AG04450 (cell line): ENCODE data around the gene ZFP36. TPM values are rescaled to one million over a fixed set of nuclear protein-coding genes. Genes with fewer than 3 reads are reported as not detected.

Source experiments
- CTCF ChIA-PET: fragments of 300-600, 350-600 bp; formaldehyde crosslinking; extraction: SDS; loops from one replicate; lab custom pipeline; 2022; ENCODE audit warnings: antibody characterized with exemption, inconsistent platforms; lab: Charles Lee
- POLR2A ChIA-PET: fragments of 350-600 bp; formaldehyde crosslinking; extraction: SDS; loops from one replicate; lab custom pipeline; 2021; ENCODE audit warnings: antibody characterized with exemption, inconsistent platforms; lab: Yijun Ruan, JAX
- DNase-seq: peaks from one replicate; pipeline ENCODE4 v3.0.0-alpha.2; 2011; ENCODE audit warnings: low read depth, low spot score
- H3K27ac ChIP-seq: one replicate; pipeline ENCODE4 v1.5.1; 2012; ENCODE audit warnings: low read depth, low read length, control low read depth
- H3K27me3 ChIP-seq: one replicate; pipeline ENCODE4 v1.6.0; 2012; ENCODE audit warnings: low read length; ENCODE audit not compliant: control insufficient read depth, insufficient read depth
- H3K4me3 ChIP-seq: 2 replicates; pipeline ENCODE4 v1.5.1; 2011; ENCODE audit warnings: mild to moderate bottlenecking, low read depth, low read length, control low read depth
- H3K9me3 ChIP-seq: 2 replicates; pipeline ENCODE4 v1.5.1; 2012; ENCODE audit warnings: low read length; ENCODE audit not compliant: control insufficient read depth, insufficient read depth
- polyA plus RNA-seq: library from polyadenylated mRNA; depleted of rRNA; stranded (reverse); fragments of >200 nt; gene quantifications from 2 replicates; pipeline ENCODE4 v1.2.3, GENCODE V29; 2011
- TF ChIP-seq, protein P1 (sequence below): IDR thresholded peaks from 2 replicates; pipeline ENCODE4 v1.5.1; 2011; ENCODE audit warnings: low read depth, low read length, control low read depth, inconsistent platforms

Gene ZFP36
- polyA plus RNA-seq, 1 experiment: 4.1 TPM

DNA sequence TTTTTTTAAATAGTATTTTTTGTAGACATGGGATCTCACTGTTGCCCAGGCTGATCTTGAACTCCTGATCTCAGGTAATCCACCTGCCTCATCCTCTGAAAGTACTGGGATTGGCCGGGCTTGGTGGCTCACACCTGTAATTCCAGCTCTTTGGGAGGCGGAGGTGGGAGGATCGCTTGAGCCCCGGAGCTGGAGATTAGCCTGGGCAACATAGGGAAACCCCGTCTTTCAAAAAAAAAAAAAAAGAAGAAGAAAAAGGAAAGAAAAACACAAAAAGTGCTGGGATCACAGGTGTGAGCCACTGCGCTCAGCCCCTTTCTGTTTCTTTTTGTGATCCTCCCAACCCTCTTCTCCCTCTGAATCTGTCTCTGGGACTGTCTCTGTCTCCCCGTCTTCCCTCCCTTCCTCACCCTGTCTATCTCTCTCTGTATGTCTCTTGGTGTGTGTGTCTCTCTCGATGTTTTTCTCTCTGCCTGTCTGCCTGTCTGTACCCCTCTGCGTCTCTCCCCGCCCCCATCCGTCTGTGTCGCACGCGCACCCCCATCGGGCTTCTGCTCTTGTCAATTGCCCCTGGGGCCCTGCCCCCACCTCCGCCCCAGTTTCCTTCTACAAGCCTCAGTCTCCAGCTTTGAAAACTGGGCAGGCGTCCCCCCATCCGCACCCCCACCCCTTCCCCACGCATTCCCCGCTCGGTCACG is 540 bp upstream of the ZFP36 start:
- Histone ChIP-seq H3K4me3 (peak overlapping the region; percentile 93), H3K27me3 (no peaks in the 10 kb centered on the region), H3K9me3 (peaks cover 8% of the 10 kb centered on the region; the same call in 1 of the 2 replicates), H3K27ac (peak overlapping the region; percentile 39)
- DNase-seq: no peak
- ChIA-PET POLR2A (interaction anchor here (0.6 to 3.8 kb wide), 7 partner anchors 8 to 1813 kb away, joined by 3 to 27 read pairs (median 4); partner anchors contain the start of genes AXL, MED29, PAF1 and RPS16), CTCF (interaction anchor here (1.1 kb wide), 1 partner anchor 9 kb away, joined by 4 read pairs; no protein-coding TSS in a partner anchor)
- TF ChIP-seq, protein P1, sequence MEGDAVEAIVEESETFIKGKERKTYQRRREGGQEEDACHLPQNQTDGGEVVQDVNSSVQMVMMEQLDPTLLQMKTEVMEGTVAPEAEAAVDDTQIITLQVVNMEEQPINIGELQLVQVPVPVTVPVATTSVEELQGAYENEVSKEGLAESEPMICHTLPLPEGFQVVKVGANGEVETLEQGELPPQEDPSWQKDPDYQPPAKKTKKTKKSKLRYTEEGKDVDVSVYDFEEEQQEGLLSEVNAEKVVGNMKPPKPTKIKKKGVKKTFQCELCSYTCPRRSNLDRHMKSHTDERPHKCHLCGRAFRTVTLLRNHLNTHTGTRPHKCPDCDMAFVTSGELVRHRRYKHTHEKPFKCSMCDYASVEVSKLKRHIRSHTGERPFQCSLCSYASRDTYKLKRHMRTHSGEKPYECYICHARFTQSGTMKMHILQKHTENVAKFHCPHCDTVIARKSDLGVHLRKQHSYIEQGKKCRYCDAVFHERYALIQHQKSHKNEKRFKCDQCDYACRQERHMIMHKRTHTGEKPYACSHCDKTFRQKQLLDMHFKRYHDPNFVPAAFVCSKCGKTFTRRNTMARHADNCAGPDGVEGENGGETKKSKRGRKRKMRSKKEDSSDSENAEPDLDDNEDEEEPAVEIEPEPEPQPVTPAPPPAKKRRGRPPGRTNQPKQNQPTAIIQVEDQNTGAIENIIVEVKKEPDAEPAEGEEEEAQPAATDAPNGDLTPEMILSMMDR: no peak

DNA sequence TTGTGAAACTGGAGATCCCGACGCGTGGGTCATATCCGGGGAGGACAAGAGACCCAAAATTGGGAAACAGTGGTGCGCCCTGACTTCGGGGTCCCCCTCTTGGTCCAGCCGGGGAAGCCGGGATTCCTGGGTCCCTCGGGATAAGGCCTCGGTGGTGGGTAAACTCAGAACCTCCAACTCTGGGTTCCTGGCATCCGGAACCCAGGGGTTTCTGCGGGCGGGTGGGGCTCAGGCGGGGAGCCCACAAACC is 688 bp downstream of the ZFP36 start:
- H3K9me3 ChIP-seq: peaks cover 8% of the 10 kb centered on the region; the same call in 1 of the 2 replicates
- POLR2A ChIA-PET: interaction anchor here (3.7 to 3.8 kb wide), 3 partner anchors 9 to 29 kb away, joined by 20 to 27 read pairs (median 22); partner anchors contain the start of genes MED29, PAF1 and RPS16
- H3K27ac ChIP-seq: peak overlapping the region; percentile 81
- DNase-seq: no peak
- no peaks in the 10 kb centered on the region for H3K27me3 ChIP-seq
- CTCF ChIA-PET: interaction anchor here (2.7 kb wide), 1 partner anchor 9 kb away, joined by 12 read pairs; no protein-coding TSS in a partner anchor
- TF ChIP-seq, protein P1: no peak
- H3K4me3 ChIP-seq: peak overlapping the region; percentile 93

DNA sequence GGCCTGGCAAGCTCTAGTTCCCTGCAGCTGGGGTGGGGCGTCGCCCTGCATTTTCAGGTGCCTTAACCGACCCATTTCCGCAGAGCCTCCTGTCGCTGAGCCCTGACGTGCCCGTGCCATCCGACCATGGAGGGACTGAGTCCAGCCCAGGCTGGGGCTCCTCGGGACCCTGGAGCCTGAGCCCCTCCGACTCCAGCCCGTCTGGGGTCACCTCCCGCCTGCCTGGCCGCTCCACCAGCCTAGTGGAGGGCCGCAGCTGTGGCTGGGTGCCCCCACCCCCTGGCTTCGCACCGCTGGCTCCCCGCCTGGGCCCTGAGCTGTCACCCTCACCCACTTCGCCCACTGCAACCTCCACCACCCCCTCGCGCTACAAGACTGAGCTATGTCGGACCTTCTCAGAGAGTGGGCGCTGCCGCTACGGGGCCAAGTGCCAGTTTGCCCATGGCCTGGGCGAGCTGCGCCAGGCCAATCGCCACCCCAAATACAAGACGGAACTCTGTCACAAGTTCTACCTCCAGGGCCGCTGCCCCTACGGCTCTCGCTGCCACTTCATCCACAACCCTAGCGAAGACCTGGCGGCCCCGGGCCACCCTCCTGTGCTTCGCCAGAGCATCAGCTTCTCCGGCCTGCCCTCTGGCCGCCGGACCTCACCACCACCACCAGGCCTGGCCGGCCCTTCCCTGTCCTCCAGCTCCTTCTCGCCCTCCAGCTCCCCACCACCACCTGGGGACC is 1.2 kb downstream of the ZFP36 start:
- no peak for DNase-seq
- peaks cover 8% of the 10 kb centered on the region; the same call in 1 of the 2 replicates for H3K9me3 ChIP-seq
- ChIA-PET POLR2A (interaction anchor here (3.7 to 3.8 kb wide), 3 partner anchors 10 to 28 kb away, joined by 20 to 27 read pairs (median 22); partner anchors contain the start of genes MED29, PAF1 and RPS16), CTCF (interaction anchor here (2.7 kb wide), 1 partner anchor 10 kb away, joined by 12 read pairs; no protein-coding TSS in a partner anchor)
- peak overlapping the region; percentile 57 for H3K27ac ChIP-seq
- H3K27me3 ChIP-seq: no peaks in the 10 kb centered on the region
- TF ChIP-seq, protein P1: no peak
- peak overlapping the region; percentile 93 for H3K4me3 ChIP-seq

DNA sequence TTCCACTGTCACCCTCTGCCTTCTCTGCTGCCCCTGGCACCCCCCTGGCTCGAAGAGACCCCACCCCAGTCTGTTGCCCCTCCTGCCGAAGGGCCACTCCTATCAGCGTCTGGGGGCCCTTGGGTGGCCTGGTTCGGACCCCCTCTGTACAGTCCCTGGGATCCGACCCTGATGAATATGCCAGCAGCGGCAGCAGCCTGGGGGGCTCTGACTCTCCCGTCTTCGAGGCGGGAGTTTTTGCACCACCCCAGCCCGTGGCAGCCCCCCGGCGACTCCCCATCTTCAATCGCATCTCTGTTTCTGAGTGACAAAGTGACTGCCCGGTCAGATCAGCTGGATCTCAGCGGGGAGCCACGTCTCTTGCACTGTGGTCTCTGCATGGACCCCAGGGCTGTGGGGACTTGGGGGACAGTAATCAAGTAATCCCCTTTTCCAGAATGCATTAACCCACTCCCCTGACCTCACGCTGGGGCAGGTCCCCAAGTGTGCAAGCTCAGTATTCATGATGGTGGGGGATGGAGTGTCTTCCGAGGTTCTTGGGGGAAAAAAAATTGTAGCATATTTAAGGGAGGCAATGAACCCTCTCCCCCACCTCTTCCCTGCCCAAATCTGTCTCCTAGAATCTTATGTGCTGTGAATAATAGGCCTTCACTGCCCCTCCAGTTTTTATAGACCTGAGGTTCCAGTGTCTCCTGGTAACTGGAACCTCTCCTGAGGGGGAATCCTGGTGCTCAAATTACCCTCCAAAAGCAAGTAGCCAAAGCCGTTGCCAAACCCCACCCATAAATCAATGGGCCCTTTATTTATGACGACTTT is 2.0 kb downstream of the ZFP36 start:
- H3K27ac ChIP-seq: peak overlapping the region; percentile 57
- TF ChIP-seq, protein P1: no peak
- DNase-seq: no peak
- H3K4me3 ChIP-seq: peak overlapping the region; percentile 93
- CTCF ChIA-PET: interaction anchor here (2.7 kb wide), 1 partner anchor 10 kb away, joined by 12 read pairs; no protein-coding TSS in a partner anchor
- POLR2A ChIA-PET: interaction anchor here (3.7 to 3.8 kb wide), 3 partner anchors 10 to 27 kb away, joined by 20 to 27 read pairs (median 22); partner anchors contain the start of genes MED29, PAF1 and RPS16
- no peaks in the 10 kb centered on the region for H3K27me3 ChIP-seq
- H3K9me3 ChIP-seq: peaks cover 8% of the 10 kb centered on the region; the same call in 1 of the 2 replicates
